ENCODE data around the gene MAGIX.

DNA sequence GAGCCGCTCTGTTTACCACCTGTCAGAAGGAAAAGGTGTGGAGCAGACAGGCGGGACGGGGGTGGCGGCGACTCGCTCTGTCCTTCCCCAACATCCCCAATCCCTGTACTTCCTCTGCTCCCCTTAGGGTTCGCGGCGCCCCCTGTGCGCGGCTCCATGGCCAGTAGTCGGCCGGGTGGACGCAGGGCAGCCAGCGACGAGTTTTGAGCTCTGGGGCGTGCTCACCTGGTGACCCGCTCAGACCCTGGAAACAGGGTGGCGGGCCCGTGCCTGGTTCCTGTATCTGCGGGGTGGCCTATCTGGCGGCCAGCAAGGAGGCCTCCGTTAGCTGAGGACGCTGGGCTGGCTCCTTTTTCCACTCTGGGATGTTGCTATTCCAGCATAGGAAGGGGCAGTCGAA, 5.4 kb upstream of the MAGIX start:
- no peak for TF ChIP-seq POLR2A (IDR thresholded peaks at IDR 0.05; ENCODE audit: low read length)
- no peak for TF ChIP-seq GATA1 (IDR thresholded peaks at IDR 0.05; ENCODE audit: low read depth, low read length)

Measured in erythroblast (primary cell).